Esophagus muscularis mucosa (tissue), 4 donors: ENCODE results near the gene CCNG2. TPM values are rescaled to one million over a fixed set of nuclear protein-coding genes. Genes with fewer than 3 reads are reported as not detected.
"Not testable (repeated sequence)": the region's sequence is repeated elsewhere in the genome, so short reads cannot be mapped to it uniquely, and the experiment has no call there.

Experiments used
- DNase-seq: peaks from one replicate; pipeline ENCODE4 v3.0.0-alpha.2; 2017; ENCODE audit errors: extremely low spot score
- H3K27ac ChIP-seq, 4 donors: fragments of 200-600 bp; sonication (generic); replicated peaks in 1 of 4; 1 replicate in 3 of 4; 2 replicates in 1 of 4; pipeline ENCODE4 v1.5.1; 2016 to 2019; ENCODE audit warnings: mild to moderate bottlenecking in 1 of 4
- H3K27me3 ChIP-seq, 4 donors: fragments of 200-600 bp; sonication (generic); one replicate each; pipeline versions ENCODE4 v1.5.1 to v1.6.0; 2016 to 2019
- H3K36me3 ChIP-seq, 4 donors: fragments of 200-600 bp; sonication (generic); one replicate each; pipeline ENCODE4 v1.5.1; 2016 to 2019
- H3K4me1 ChIP-seq, 4 donors: fragments of 200-600 bp; sonication (generic); one replicate each; pipeline ENCODE4 v1.5.1; 2016 to 2019
- H3K4me3 ChIP-seq, 4 donors: fragments of 200-600 bp; sonication (generic); 1 replicate in 2 of 4; 2 replicates in 2 of 4; pipeline ENCODE4 v1.5.1; 2016 to 2019; ENCODE audit warnings: mild to moderate bottlenecking in 4 of 4, moderate library complexity in 1 of 4
- H3K9me3 ChIP-seq, 4 donors: fragments of 200-600 bp; sonication (generic); 1 replicate in 3 of 4; 2 replicates in 1 of 4; pipeline ENCODE4 v1.5.1; 2016 to 2019
- CTCF ChIP-seq, 3 experiments: fragments of 200-600 bp in 2 of 3; fragments of 450-650 bp in 1 of 3; sonication (generic) in 2 of 3; IDR thresholded peaks; one replicate each; pipeline ENCODE4 v1.5.1; 2017 to 2019; ENCODE audit warnings: antibody characterized with exemption in 3 of 3, mild to moderate bottlenecking in 2 of 3, moderate library complexity in 1 of 3
- EP300 ChIP-seq: sonication (generic); formaldehyde crosslinking; IDR thresholded peaks from one replicate; pipeline ENCODE4 v1.6.1; 2017; ENCODE audit warnings: antibody characterized with exemption
- POLR2A ChIP-seq: fragments of 450-650 bp; IDR thresholded peaks from one replicate; pipeline ENCODE4 v1.6.1; 2017; ENCODE audit warnings: antibody characterized with exemption, moderate library complexity, mild to moderate bottlenecking, low read depth
- POLR2AphosphoS5 ChIP-seq, 2 donors: sonication (generic); formaldehyde crosslinking; IDR thresholded peaks; one replicate each; pipeline ENCODE4 v1.6.1; 2017; ENCODE audit warnings: antibody characterized with exemption in 2 of 2
- WGBS: methylation state at CpG from one replicate; pipeline ENCODE4 v1.1.5; 2018; 5-methylcytosine and 5-hydroxymethylcytosine counted together
- intact Hi-C: fragments of 100-400 bp; cut with DNase I; formaldehyde crosslinking; loops from one replicate; pipeline ENCODE4 v1.15.1; 2023
- total RNA-seq, 4 donors: library from RNA; depleted of rRNA; stranded (reverse); fragments of >200 nt; gene quantifications; one replicate each; pipeline versions ENCODE4 v1.1.0 to v1.2.1, GENCODE V29; 2016

CCNG2 gene
- total RNA-seq, 4 donors from 2014 or later = 25.7 to 33.3 (median 26.2) TPM

- no peak overlapping the region for H3K4me3 ChIP-seq
- TF ChIP-seq CTCF (IDR thresholded peaks at IDR 0.05) (no peak), POLR2A (no peak), EP300 (no peak), POLR2AphosphoS5 (IDR thresholded peaks at IDR 0.05) (no peak)
- H3K27me3 ChIP-seq = peaks cover 0 to under 1% (median 0%) of the 10 kb centered on the region in 4 donors
- intact Hi-C loops = no loop called here
- H3K9me3 ChIP-seq = no peaks in the 10 kb centered on the region
- peaks cover 0 to 3% (median 0%) of the 10 kb centered on the region in 4 donors for H3K4me1 ChIP-seq
- no peaks in the 10 kb centered on the region for H3K36me3 ChIP-seq
- 86% methylated on average over 2 of the region's 2 CpGs for WGBS
- DNase-seq = no peak
- no peak overlapping the region for H3K27ac ChIP-seq
These were observed 30.2 kb upstream of the CCNG2 start for GRCh38 chr4:77126809-77127208.

GRCh38 chr4:77127215-77127614, 29.8 kb upstream of the CCNG2 start:
- no peak overlapping the region for H3K4me3 ChIP-seq
- H3K9me3 ChIP-seq = no peaks in the 10 kb centered on the region
- intact Hi-C loops = no loop called here
- H3K36me3 ChIP-seq = no peaks in the 10 kb centered on the region
- H3K4me1 ChIP-seq = peaks cover 0 to 3% (median 0%) of the 10 kb centered on the region in 4 donors
- no peak for DNase-seq
- H3K27me3 ChIP-seq = no peaks in the 10 kb centered on the region
- H3K27ac ChIP-seq = no peak overlapping the region
- WGBS = 74% methylated on average over 2 of the region's 2 CpGs
- TF ChIP-seq CTCF (IDR thresholded peaks at IDR 0.05) (no peak), POLR2AphosphoS5 (IDR thresholded peaks at IDR 0.05) (no peak), POLR2A (no peak), EP300 (no peak)

- no peaks in the 10 kb centered on the region for H3K36me3 ChIP-seq
- H3K9me3 ChIP-seq = no peaks in the 10 kb centered on the region
- intact Hi-C loops = no loop called here
- no peak for DNase-seq
- H3K27ac ChIP-seq = no peak overlapping the region
- H3K4me1 ChIP-seq = peaks cover 0 to 3% (median 0%) of the 10 kb centered on the region in 4 donors
- WGBS = 63% methylated on average over 11 of the region's 11 CpGs
- no peak overlapping the region for H3K4me3 ChIP-seq
- TF ChIP-seq POLR2AphosphoS5 (IDR thresholded peaks at IDR 0.05) (no peak), EP300 (no peak), POLR2A (no peak), CTCF (IDR thresholded peaks at IDR 0.05) (no peak)
- no peaks in the 10 kb centered on the region for H3K27me3 ChIP-seq
These were observed 29.0 kb upstream of the CCNG2 start for GRCh38 chr4:77127837-77128621.

- TF ChIP-seq EP300 (no peak), POLR2A (no peak), POLR2AphosphoS5 (IDR thresholded peaks at IDR 0.05) (no peak), CTCF (IDR thresholded peaks at IDR 0.05) (no peak)
- Histone ChIP-seq H3K27me3 (no peaks in the 10 kb centered on the region), H3K36me3 (no peaks in the 10 kb centered on the region), H3K27ac (no peak overlapping the region), H3K4me1 (no peaks in the 10 kb centered on the region), H3K4me3 (no peak overlapping the region), H3K9me3 (no peaks in the 10 kb centered on the region)
- intact Hi-C loops = no loop called here
- DNase-seq = no peak
- 67% methylated on average over 1 of the region's 1 CpG for WGBS
These were observed 24.2 kb upstream of the CCNG2 start for GRCh38 chr4:77132652-77133312.

GRCh38 chr4:77137448-77137847, 19.6 kb upstream of the CCNG2 start:
- intact Hi-C loops, H3K27me3 ChIP-seq, H3K9me3 ChIP-seq, DNase-seq, H3K4me3 ChIP-seq, H3K36me3 ChIP-seq, H3K4me1 ChIP-seq, H3K27ac ChIP-seq: not testable (repeated sequence)
- 78% methylated on average over 6 of the region's 6 CpGs for WGBS
